GM12891 (cell line): ENCODE measurements around the gene SCN4B.

Source experiments
- DNase-seq: peaks from one replicate; pipeline ENCODE4 v3.0.0; 2011; ENCODE audit warnings: low spot score; ENCODE audit not compliant: insufficient read length
- FAIRE-seq: peaks from 2 replicates; lab custom pipeline; 2011; peaks lifted over from hg19 to GRCh38; lab: Jason Lieb, UNC
- PAX5 ChIP-seq: IDR thresholded peaks from 2 replicates; pipeline ENCODE4 v1.6.1; 2011; ENCODE audit warnings: low read length, moderate library complexity, mild to moderate bottlenecking; ENCODE audit not compliant: insufficient read depth, severe bottlenecking
- POLR2A ChIP-seq: IDR thresholded peaks from 2 replicates; pipeline ENCODE4 v1.6.1; 2011; ENCODE audit warnings: low read depth, low read length, control low read depth
- POLR2AphosphoS5 ChIP-seq: IDR thresholded peaks from 2 replicates; pipeline ENCODE4 v1.6.1; 2011; ENCODE audit warnings: low read depth, low read length, control low read depth
- POU2F2 ChIP-seq: IDR thresholded peaks from 2 replicates; pipeline ENCODE4 v1.6.1; 2011; ENCODE audit warnings: low read depth, mild to moderate bottlenecking, control low read depth, low read length, moderate library complexity
- SPI1 ChIP-seq: IDR thresholded peaks from 2 replicates; pipeline ENCODE4 v1.6.1; 2011; ENCODE audit warnings: low read depth, low read length, control low read depth
- TAF1 ChIP-seq: IDR thresholded peaks from 2 replicates; pipeline ENCODE4 v1.6.1; 2011; ENCODE audit warnings: low read depth, low read length, control low read depth

Gene SCN4B

GRCh38 chr11:118100691-118101232, 51.9 kb downstream of the SCN4B start:
- TF ChIP-seq POLR2AphosphoS5 (no peak), TAF1 (no peak), SPI1 (no peak), PAX5 (no peak), POU2F2 (no peak), POLR2A (no peak)
- no peak for DNase-seq
- no peak for FAIRE-seq

GRCh38 chr11:118099838-118100556, 52.6 kb downstream of the SCN4B start:
- DNase-seq (no peak), FAIRE-seq (no peak)
- no peak for TF ChIP-seq PAX5
- no peak for TF ChIP-seq POLR2AphosphoS5
- no peak for TF ChIP-seq POU2F2
- no peak for TF ChIP-seq SPI1
- no peak for TF ChIP-seq POLR2A
- no peak for TF ChIP-seq TAF1

GRCh38 chr11:118098996-118099837, 53.4 kb downstream of the SCN4B start:
- FAIRE-seq (no peak), DNase-seq (no peak)
- TF ChIP-seq POU2F2 (no peak), PAX5 (no peak), SPI1 (no peak), POLR2AphosphoS5 (no peak), TAF1 (no peak), POLR2A (no peak)

GRCh38 chr11:118095967-118096367, 56.7 kb downstream of the SCN4B start:
- FAIRE-seq = no peak

GRCh38 chr11:118095493-118095892, 57.1 kb downstream of the SCN4B start:
- no peak for DNase-seq

More at GRCh38 chr11:118095967-118096367, 56.7 kb downstream of the SCN4B start:
- TF ChIP-seq POLR2AphosphoS5 (no peak), PAX5 (no peak), SPI1 (no peak), POLR2A (no peak), POU2F2 (no peak), TAF1 (no peak)
- DNase-seq = no peak

GRCh38 chr11:118092907-118093571, 59.6 kb downstream of the SCN4B start:
- DNase-seq (no peak), FAIRE-seq (no peak)
- TF ChIP-seq POLR2AphosphoS5 (no peak), PAX5 (no peak), POLR2A (no peak), POU2F2 (no peak), SPI1 (no peak), TAF1 (no peak)

More at GRCh38 chr11:118095493-118095892, 57.1 kb downstream of the SCN4B start:
- no peak for FAIRE-seq
- no peak for TF ChIP-seq POLR2AphosphoS5
- TF ChIP-seq PAX5 = no peak
- no peak for TF ChIP-seq POU2F2
- TF ChIP-seq TAF1 = no peak
- no peak for TF ChIP-seq SPI1
- no peak for TF ChIP-seq POLR2A

GRCh38 chr11:118091690-118092089, 60.9 kb downstream of the SCN4B start:
- FAIRE-seq = no peak
- no peak for TF ChIP-seq TAF1
- no peak for TF ChIP-seq POLR2AphosphoS5
- no peak for TF ChIP-seq PAX5
- no peak for TF ChIP-seq SPI1
- no peak for TF ChIP-seq POU2F2
- TF ChIP-seq POLR2A = no peak
- no peak for DNase-seq

GRCh38 chr11:118090545-118091162, 62.0 kb downstream of the SCN4B start:
- DNase-seq (no peak), FAIRE-seq (no peak)
- no peak for TF ChIP-seq PAX5
- no peak for TF ChIP-seq SPI1
- no peak for TF ChIP-seq TAF1
- no peak for TF ChIP-seq POLR2A
- TF ChIP-seq POLR2AphosphoS5 = no peak
- TF ChIP-seq POU2F2 = no peak
